Measurements from ENCODE around the gene FOXJ1. TPM values are rescaled to one million over a fixed set of nuclear protein-coding genes. Genes with fewer than 3 reads are reported as not detected.

Gene FOXJ1
- total and polyA plus RNA-seq, 2 experiments from 2014 or later: not detected

DNA sequence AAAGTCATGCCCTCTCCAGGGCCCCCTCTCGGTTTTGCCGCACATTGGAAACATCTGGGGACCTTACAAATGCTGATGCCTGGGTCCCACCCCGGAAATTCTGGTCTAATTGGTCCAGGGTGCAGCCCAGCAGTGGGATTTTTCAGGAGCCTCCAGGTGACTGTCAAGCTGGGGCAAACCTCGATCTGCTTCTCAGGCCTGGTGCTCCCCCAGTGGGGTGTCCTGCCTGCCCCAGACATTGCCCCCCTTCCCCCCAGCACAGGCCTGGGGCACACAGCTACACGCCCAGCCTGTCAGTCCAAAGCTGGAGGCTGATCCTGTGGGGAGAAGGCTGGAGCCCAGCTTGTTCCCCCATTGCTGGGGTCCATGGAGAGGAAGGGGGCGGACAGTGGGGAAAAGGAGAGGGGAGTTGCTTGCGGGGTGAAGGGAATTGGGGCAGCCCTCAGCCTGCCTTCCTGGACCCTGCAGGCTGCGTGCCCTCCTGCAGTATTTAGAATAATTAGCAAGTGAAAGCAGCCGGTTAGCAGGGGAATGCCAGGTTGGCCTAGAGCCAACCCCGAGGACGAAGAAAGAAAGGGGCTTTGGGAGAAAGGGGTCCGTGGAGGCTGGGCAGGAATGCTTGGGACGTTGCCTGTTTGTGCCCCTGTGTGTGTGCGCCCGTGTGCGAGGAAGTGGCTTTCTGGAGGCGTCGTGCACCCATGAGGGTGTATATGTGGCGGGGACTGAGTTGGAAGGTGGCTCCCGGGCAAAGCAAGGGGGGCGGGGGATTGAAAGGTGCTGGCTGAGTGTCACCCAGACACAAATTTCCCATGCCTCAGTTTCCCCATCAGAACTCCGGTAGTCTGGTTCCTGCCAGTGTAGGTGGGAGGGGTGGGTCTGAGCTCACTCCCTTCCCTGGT is 5.9 kb downstream of the FOXJ1 start:
- Histone ChIP-seq H2AFZ (no peak overlapping the region), H3K9me2 (ENCODE audit: insufficient read depth) (no peaks in the 10 kb centered on the region), H3K9me3 (ENCODE audit: low read depth) (no peaks in the 10 kb centered on the region), H3K27me3 (replicated peaks; ENCODE audit: insufficient read depth) (peaks cover 48% of the 10 kb centered on the region), H3F3A (ENCODE audit: insufficient read depth) (no peaks in the 10 kb centered on the region), H3K36me3 (ENCODE audit: low read depth) (no peaks in the 10 kb centered on the region), H3K9ac (no peak overlapping the region), H3K4me3 (no peak overlapping the region), H3K79me2 (ENCODE audit: insufficient read depth) (no peaks in the 10 kb centered on the region), H3K27ac (no peak overlapping the region), H3K4me2 (ENCODE audit: unreplicated experiment) (no peak overlapping the region), H4K20me1 (ENCODE audit: insufficient read depth) (no peaks in the 10 kb centered on the region), H3K4me1 (ENCODE audit: insufficient read depth) (no peaks in the 10 kb centered on the region)
- no peak for DNase-seq
- WGBS, 2 experiments (ENCODE audit: low coverage in 1 of 2, low lambda C conversion rate in 2 of 2, missing lambda C conversion rate in 2 of 2): 41 to 45% methylated on average over 20 to 22 of the region's 22 CpGs
- in situ Hi-C loops (cut with MboI): no loop called here
- TF ChIP-seq EZH2phosphoT487 (IDR thresholded peaks at IDR 0.05; ENCODE audit: insufficient read depth, low read depth) (no peak), EZH2 (IDR thresholded peaks at IDR 0.05; ENCODE audit: insufficient read depth, poor library complexity, severe bottlenecking) (no peak)

- WGBS, 2 experiments (ENCODE audit: low coverage in 1 of 2, low lambda C conversion rate in 2 of 2, missing lambda C conversion rate in 2 of 2): 38 to 57% methylated on average over 12 to 21 of the region's 21 CpGs
- Histone ChIP-seq H3F3A (ENCODE audit: insufficient read depth) (no peaks in the 10 kb centered on the region), H3K27me3 (replicated peaks; ENCODE audit: insufficient read depth) (peaks cover 30% of the 10 kb centered on the region), H3K4me2 (ENCODE audit: unreplicated experiment) (no peak overlapping the region), H3K9ac (no peak overlapping the region), H3K27ac (no peak overlapping the region), H4K20me1 (ENCODE audit: insufficient read depth) (no peaks in the 10 kb centered on the region), H2AFZ (no peak overlapping the region), H3K9me3 (ENCODE audit: low read depth) (no peaks in the 10 kb centered on the region), H3K79me2 (ENCODE audit: insufficient read depth) (no peaks in the 10 kb centered on the region), H3K36me3 (ENCODE audit: low read depth) (no peaks in the 10 kb centered on the region), H3K4me1 (ENCODE audit: insufficient read depth) (no peaks in the 10 kb centered on the region), H3K9me2 (ENCODE audit: insufficient read depth) (no peaks in the 10 kb centered on the region), H3K4me3 (no peak overlapping the region)
- no peak for TF ChIP-seq EZH2 (IDR thresholded peaks at IDR 0.05; ENCODE audit: insufficient read depth, poor library complexity, severe bottlenecking)
- TF ChIP-seq EZH2phosphoT487 (IDR thresholded peaks at IDR 0.05; ENCODE audit: insufficient read depth, low read depth): no peak
- DNase-seq: no peak
- in situ Hi-C loops (cut with MboI): no loop called here
Measured at GRCh38 chr17:76132574-76133338, 8.3 kb downstream of the FOXJ1 start.

GRCh38 chr17:76131692-76132573 is 9.1 kb downstream of the FOXJ1 start:
- Histone ChIP-seq H2AFZ (no peak overlapping the region), H3K4me3 (no peak overlapping the region), H3K9me2 (ENCODE audit: insufficient read depth) (no peaks in the 10 kb centered on the region), H3K4me1 (ENCODE audit: insufficient read depth) (no peaks in the 10 kb centered on the region), H3K9me3 (ENCODE audit: low read depth) (no peaks in the 10 kb centered on the region), H3K27me3 (replicated peaks; ENCODE audit: insufficient read depth) (peaks cover 30% of the 10 kb centered on the region), H3K79me2 (ENCODE audit: insufficient read depth) (no peaks in the 10 kb centered on the region), H4K20me1 (ENCODE audit: insufficient read depth) (no peaks in the 10 kb centered on the region), H3K36me3 (ENCODE audit: low read depth) (no peaks in the 10 kb centered on the region), H3K27ac (no peak overlapping the region), H3K4me2 (ENCODE audit: unreplicated experiment) (no peak overlapping the region), H3K9ac (no peak overlapping the region), H3F3A (ENCODE audit: insufficient read depth) (no peaks in the 10 kb centered on the region)
- no peak for TF ChIP-seq EZH2 (IDR thresholded peaks at IDR 0.05; ENCODE audit: insufficient read depth, poor library complexity, severe bottlenecking)
- no peak for TF ChIP-seq EZH2phosphoT487 (IDR thresholded peaks at IDR 0.05; ENCODE audit: insufficient read depth, low read depth)
- WGBS, 2 experiments (ENCODE audit: low coverage in 1 of 2, low lambda C conversion rate in 2 of 2, missing lambda C conversion rate in 2 of 2): 42 to 50% methylated on average over 17 to 21 of the region's 21 CpGs
- in situ Hi-C loops (cut with MboI): no loop called here
- no peak for DNase-seq

Data from GM23248 (cell line).